Mucosa of descending colon (tissue), 3 donors: ENCODE data around the gene SLC2A1. TPM values are rescaled to one million over a fixed set of nuclear protein-coding genes. Genes with fewer than 3 reads are reported as not detected.
"Not testable (repeated sequence)": the region's sequence is repeated elsewhere in the genome, so short reads cannot be mapped to it uniquely, and the experiment has no call there.

Experiments used
- ATAC-seq: fragments of 200-7000 bp; cut with Tn5 transposase; one replicate; pipeline ENCODE4 v1.9.1; 2020; ENCODE audit warnings: mild to moderate bottlenecking, moderate library complexity
- DNase-seq, 3 donors: peaks; one replicate each; pipeline ENCODE4 v3.0.0-alpha.2; 2020
- H3K36me3 ChIP-seq: fragments of 200-600 bp; one replicate; pipeline ENCODE4 v1.8.0; 2021; ENCODE audit warnings: low read depth, mild to moderate bottlenecking
- H3K4me1 ChIP-seq: fragments of 200-600 bp; one replicate; pipeline ENCODE4 v1.8.0; 2021; ENCODE audit warnings: low read depth, mild to moderate bottlenecking
- H3K4me3 ChIP-seq: fragments of 200-600 bp; one replicate; pipeline ENCODE4 v1.8.0; 2021; ENCODE audit warnings: mild to moderate bottlenecking
- H3K9me3 ChIP-seq: fragments of 200-600 bp; one replicate; pipeline ENCODE4 v1.8.0; 2021; ENCODE audit warnings: mild to moderate bottlenecking
- CTCF ChIP-seq: fragments of 200-600 bp; IDR thresholded peaks from one replicate; pipeline ENCODE4 v1.8.0; 2022; ENCODE audit warnings: antibody characterized with exemption, mild to moderate bottlenecking
- intact Hi-C, 2 donors: fragments of 100-400 bp; cut with DNase I in 1 of 2; cut with micrococcal nuclease in 1 of 2; formaldehyde crosslinking; loops; one replicate each; pipeline versions ENCODE4 v1.11.0 to v1.11.1; 2022; cut with DNase I, micrococcal nuclease
- total RNA-seq, 3 donors: library from RNA; stranded (reverse); fragmentation: NEBNext Ultra II Directional in 2 of 3; extraction: Animal tissue kit (Norgen Biotek cat#: 25700) in 2 of 3; gene quantifications; one replicate each; pipeline versions ENCODE4 v1.2.1 to v1.2.4, GENCODE V29; 2021 to 2023
- donor health status: DM: no; HTN: no; CAD: no; lungs with moderate emphysema.
- donor health status: DM: no; HTN: no; CAD: no.
- donor health status: DM: no; HTN: yes; CAD: no.

SLC2A1 gene
- total RNA-seq, 3 donors from 2014 or later, result 36.0 to 81.2 (median 74.3) TPM

DNA sequence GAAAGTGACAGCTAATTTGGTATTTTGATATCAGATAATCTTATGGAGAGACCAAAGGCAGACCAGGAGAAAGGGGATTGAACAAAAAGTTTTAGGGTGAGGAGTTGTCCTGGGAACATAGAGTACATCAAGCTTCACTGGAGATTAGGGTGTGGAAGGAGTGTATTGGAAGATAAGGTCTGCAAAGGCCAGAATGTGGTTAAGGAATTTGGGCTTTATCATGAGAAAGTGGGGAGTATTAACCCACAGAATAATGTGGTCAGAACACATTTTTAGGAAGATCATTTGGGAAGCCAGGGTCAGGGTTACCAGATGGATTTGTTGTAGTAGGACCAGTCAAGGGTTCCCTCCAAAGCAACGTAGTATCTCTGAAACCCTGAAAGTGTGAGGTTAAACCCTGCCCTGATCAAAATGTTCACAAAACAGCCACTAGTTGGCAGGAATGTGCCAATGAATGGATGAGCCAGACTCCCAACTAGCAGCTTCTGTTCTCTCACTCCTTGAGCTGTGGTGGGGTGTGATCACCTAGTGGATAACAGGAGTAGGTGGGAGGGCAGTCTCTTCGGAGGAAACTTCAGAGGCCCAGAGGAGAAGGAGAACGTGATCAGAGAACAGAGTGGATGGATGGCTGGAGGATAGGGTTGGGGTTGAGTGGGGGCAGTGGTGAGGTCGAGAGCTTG is 35.8 kb downstream of the SLC2A1 start:
- Histone ChIP-seq H3K4me1 (peaks cover 5% of the 10 kb centered on the region), H3K4me3 (no peak overlapping the region), H3K36me3 (no peaks in the 10 kb centered on the region), H3K9me3 (no peaks in the 10 kb centered on the region)
- DNase-seq (peak in 1 of 3 donors; percentile 74), ATAC-seq (peak; percentile 59)
- intact Hi-C loops, result no loop called here
- peak; percentile 49 for TF ChIP-seq CTCF

- H3K36me3 ChIP-seq, result no peaks in the 10 kb centered on the region
- no peak for DNase-seq
- no peak for TF ChIP-seq CTCF
- intact Hi-C loops, result no loop called here
- H3K4me1 ChIP-seq, result peaks cover 5% of the 10 kb centered on the region
- no peak overlapping the region for H3K4me3 ChIP-seq
- H3K9me3 ChIP-seq, result no peaks in the 10 kb centered on the region
- ATAC-seq, result no peak
Observed at GRCh38 chr1:42921769-42922168, 36.9 kb downstream of the SLC2A1 start.

- H3K36me3 ChIP-seq, intact Hi-C loops, H3K4me1 ChIP-seq, ATAC-seq, DNase-seq, H3K9me3 ChIP-seq, H3K4me3 ChIP-seq: not testable (repeated sequence)
Observed at GRCh38 chr1:42919651-42920050, 39.0 kb downstream of the SLC2A1 start.

DNA sequence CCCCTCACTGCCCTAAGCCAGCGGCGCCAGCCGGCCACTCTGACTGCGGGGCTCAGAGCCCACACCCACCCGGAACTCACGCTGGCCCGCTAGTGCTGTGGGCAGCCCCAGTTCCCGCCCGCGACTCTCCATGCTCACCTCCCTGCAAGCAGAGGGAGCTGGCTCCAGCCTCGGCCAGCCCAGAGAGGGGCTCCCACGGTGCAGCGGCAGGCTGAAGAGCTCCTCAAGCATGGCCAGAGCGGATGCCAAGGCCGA is 41.5 kb downstream of the SLC2A1 start:
- Histone ChIP-seq H3K4me1 (no peaks in the 10 kb centered on the region), H3K36me3 (no peaks in the 10 kb centered on the region), H3K9me3 (no peaks in the 10 kb centered on the region), H3K4me3 (no peak overlapping the region)
- intact Hi-C loops, result no loop called here
- DNase-seq, result peak in 1 of 3 donors; percentile 40
- no peak for TF ChIP-seq CTCF
- ATAC-seq, result no peak

DNA sequence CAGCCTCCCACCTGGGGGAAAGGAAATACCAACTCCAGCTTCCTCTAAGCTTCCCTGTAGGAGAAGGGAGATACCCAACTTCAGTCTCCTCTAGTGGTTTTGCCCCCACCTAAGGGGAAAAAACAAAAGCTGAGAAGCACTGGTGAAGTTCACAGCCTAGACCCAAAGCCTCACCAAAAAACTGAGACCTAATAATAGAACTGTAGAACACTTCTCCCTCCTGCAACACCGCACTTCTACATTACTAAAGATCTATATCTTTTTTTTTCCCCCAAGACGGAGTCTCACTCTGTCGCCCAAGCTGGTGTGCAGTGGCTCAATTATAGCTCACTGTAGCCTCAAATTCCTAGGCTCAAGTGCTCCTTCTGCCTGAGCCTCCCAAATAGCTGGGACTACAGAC is 43.2 kb downstream of the SLC2A1 start:
- ATAC-seq (no peak), DNase-seq (no peak)
- Histone ChIP-seq H3K36me3 (no peaks in the 10 kb centered on the region), H3K4me3 (no peak overlapping the region), H3K9me3 (no peaks in the 10 kb centered on the region), H3K4me1 (no peaks in the 10 kb centered on the region)
- TF ChIP-seq CTCF, result no peak
- intact Hi-C loops, result no loop called here

DNA sequence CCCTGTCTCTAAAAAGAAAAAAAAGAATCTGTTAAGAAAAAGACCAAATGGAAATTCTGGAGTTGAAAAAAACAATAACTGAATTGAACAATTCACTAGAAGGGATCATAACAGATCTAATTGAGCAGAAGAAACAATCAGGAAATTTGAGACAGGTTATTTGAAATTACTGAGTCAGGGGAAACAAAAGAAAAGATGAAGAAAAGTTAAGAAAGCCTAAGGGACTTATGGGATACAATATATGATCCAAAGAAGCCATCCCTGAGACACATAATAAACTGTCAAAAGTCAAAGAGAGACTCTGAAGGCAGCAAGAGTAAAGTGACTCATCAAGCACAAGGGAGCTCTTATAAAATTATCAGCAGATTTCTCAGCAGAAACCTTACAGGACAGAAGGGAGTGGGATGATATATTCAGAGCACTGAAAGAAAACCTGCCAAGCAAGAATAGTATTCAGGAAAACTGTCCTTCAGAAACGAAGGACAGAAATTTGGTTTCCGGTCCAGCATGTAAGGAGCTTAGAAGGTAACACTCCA is 44.5 kb downstream of the SLC2A1 start:
- intact Hi-C loops, result no loop called here
- TF ChIP-seq CTCF, result no peak

More for the DNA sequence above, 44.5 kb downstream of the SLC2A1 start:
- Histone ChIP-seq H3K36me3 (no peaks in the 10 kb centered on the region), H3K9me3 (no peaks in the 10 kb centered on the region), H3K4me3 (no peak overlapping the region), H3K4me1 (no peaks in the 10 kb centered on the region)
- ATAC-seq (no peak), DNase-seq (no peak)
